ENCODE data around the gene KLHL24.

The KLHL24 gene

DNA sequence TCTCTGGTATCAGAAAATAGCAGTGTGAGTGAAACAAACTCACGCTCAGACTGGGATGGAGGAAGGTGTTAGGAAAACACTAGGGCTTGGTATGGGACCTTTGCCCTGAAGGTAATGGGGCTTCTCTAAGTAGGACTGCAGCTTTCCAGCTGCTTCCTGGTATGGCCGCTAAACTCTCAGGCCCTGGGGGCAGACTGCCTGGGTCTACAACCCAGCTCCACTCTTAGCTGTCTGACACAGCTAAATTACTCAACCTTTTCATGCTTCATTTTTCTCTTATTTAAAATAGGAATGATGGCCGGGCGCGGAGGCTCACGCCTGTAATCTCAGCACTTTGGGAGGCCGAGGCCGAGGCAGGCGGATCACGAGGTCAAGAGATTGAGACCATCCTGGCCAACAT lies 57.0 kb downstream of the KLHL24 start:
- H3K4me3 ChIP-seq (ENCODE audit: low read depth, low read length): no peak overlapping the region
- ChIA-PET CTCF (interaction anchor here (1.3 kb wide), 1 partner anchor 12 kb away, joined by 3 read pairs; no protein-coding TSS in a partner anchor), POLR2A (no interaction called here)
- DNase-seq (ENCODE audit: low read depth, low spot score): no peak
- TF ChIP-seq, protein P1, sequence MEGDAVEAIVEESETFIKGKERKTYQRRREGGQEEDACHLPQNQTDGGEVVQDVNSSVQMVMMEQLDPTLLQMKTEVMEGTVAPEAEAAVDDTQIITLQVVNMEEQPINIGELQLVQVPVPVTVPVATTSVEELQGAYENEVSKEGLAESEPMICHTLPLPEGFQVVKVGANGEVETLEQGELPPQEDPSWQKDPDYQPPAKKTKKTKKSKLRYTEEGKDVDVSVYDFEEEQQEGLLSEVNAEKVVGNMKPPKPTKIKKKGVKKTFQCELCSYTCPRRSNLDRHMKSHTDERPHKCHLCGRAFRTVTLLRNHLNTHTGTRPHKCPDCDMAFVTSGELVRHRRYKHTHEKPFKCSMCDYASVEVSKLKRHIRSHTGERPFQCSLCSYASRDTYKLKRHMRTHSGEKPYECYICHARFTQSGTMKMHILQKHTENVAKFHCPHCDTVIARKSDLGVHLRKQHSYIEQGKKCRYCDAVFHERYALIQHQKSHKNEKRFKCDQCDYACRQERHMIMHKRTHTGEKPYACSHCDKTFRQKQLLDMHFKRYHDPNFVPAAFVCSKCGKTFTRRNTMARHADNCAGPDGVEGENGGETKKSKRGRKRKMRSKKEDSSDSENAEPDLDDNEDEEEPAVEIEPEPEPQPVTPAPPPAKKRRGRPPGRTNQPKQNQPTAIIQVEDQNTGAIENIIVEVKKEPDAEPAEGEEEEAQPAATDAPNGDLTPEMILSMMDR (IDR thresholded peaks at IDR 0.05; ENCODE audit: insufficient read depth, low read length, missing control alignments): no peak

DNA sequence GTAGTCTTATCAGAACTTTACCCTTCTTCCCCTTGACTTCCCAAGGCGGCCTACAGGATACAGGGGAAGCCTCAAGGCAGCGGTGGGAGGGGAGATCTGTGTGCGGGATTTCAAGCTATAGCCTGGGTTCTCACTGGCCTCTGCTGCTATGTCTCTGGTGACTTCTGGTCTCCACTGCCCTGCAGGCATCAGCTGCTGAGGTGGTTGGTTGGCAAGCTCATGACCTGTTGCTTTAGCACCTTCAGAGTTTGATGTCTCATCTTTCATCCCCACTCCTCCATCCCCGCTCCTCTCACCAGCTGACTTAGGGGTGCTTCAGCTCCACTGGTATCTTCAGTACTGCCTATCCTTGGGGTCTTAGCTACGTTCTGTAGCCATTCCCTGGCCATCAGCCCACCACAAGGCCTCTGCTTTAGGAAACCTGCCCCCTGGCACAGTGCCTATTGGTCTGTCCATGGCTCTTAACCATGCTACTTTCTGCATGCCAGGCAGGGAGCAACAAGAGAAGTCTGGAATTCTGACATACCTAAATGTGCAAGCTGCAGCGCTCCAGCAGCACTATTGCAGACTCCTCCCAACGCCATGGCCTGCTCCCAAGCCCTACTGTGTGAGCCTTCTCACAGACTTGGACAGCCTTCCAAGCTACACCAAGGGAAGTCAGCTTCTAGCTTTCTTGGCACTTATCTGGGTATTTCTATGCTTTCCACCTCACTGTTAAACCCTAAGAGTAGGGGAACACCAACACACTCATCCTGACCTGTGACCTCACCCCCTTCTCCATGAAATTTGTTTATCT lies 60.3 kb downstream of the KLHL24 start:
- no peak for DNase-seq (ENCODE audit: low read depth, low spot score)
- ChIA-PET POLR2A (interaction anchor here (0.7 kb wide), 1 partner anchor 76 kb away, joined by 3 read pairs; no protein-coding TSS in a partner anchor), CTCF (no interaction called here)
- TF ChIP-seq, protein P1 (IDR thresholded peaks at IDR 0.05; ENCODE audit: insufficient read depth, low read length, missing control alignments): no peak
- no peak overlapping the region for H3K4me3 ChIP-seq (ENCODE audit: low read depth, low read length)

DNA sequence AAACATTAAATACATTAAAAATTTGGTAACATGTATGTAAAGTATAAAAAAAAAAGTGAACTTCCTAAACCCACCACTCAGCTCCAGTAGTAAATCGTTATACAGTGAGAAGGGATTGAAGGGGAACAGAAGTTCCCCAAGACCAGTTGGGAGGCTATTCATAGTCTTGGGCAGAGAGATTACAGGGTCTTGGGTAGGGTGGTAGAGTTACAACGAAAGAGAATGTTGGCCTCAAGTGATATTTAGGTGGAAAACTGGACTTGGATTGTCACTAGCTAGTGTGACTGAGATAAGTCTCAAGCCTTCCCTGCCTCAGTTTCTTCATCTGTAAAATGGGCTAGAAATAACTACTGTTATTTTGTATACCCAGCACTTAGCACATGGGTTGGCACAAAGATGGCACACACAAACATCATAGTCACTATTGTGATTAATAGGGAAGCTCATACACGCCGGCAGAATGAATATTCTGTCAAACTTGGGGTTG lies 61.7 kb downstream of the KLHL24 start:
- ChIA-PET CTCF (interaction anchor here (0.6 to 1.3 kb wide), 3 partner anchors 43 to 229 kb away, joined by 3 read pairs; no protein-coding TSS in a partner anchor), POLR2A (interaction anchor here (0.6 to 0.7 kb wide), 4 partner anchors 9 to 57 kb away, joined by 3 to 4 read pairs (median 3); no protein-coding TSS in a partner anchor)
- TF ChIP-seq, protein P1 (IDR thresholded peaks at IDR 0.05; ENCODE audit: insufficient read depth, low read length, missing control alignments): no peak
- no peak for DNase-seq (ENCODE audit: low read depth, low spot score)
- H3K4me3 ChIP-seq (ENCODE audit: low read depth, low read length): peak overlapping the region; percentile 89

DNA sequence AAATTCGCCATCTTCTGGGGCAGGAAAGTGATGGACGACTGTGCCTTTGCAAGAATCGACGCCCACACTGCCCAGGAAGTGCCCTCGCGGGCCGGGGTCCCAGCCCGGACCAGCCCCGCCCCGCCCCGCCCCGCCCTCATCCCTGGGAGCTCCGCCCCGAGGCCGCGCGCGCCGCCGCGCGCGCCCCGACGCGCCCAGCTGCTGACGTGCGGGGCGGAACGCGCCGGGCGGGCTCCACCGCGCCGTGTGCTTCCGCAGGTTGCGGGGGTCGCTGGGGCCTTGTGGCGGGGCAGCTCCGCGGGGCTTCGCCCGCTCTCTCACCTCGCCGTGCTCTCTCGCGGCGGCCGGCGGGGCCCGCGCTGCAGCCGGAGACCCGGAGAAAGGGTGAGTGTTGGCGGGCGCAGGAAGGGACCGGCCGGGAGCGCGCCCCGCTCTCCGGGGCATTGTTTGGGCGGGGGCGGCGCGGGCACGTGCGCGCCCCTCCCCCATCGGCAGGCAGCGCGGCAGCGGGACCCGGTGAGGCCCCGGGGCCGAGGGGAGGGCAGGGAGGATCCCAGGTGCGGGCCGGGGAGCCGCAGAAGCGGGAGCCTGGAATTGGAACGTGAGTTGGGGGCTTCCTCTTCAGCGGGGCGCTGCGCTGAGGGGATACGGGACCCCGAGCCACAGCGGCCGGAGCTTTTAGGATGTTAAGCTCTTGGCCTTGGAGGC lies 62.3 kb downstream of the KLHL24 start, which contains the start of gene YEATS2:
Gene YEATS2, plus strand, starts transcription at position 188 of the 708 bp plus-strand sequence. CDS start 17,366 bp downstream, outside the sequence.
- CTCF ChIA-PET: interaction anchor here (0.6 to 1.3 kb wide), 4 partner anchors 43 to 230 kb away, joined by 3 read pairs; no protein-coding TSS in a partner anchor
- no peak for DNase-seq (ENCODE audit: low read depth, low spot score)
- TF ChIP-seq, protein P1 (IDR thresholded peaks at IDR 0.05; ENCODE audit: insufficient read depth, low read length, missing control alignments): no peak
- H3K4me3 ChIP-seq (ENCODE audit: low read depth, low read length): peak within 1 kb of the TSS; percentile 89
- POLR2A ChIA-PET: interaction anchor here (0.6 to 1.8 kb wide), 5 partner anchors 8 to 61 kb away, joined by 3 to 6 read pairs (median 3); no protein-coding TSS in a partner anchor

DNA sequence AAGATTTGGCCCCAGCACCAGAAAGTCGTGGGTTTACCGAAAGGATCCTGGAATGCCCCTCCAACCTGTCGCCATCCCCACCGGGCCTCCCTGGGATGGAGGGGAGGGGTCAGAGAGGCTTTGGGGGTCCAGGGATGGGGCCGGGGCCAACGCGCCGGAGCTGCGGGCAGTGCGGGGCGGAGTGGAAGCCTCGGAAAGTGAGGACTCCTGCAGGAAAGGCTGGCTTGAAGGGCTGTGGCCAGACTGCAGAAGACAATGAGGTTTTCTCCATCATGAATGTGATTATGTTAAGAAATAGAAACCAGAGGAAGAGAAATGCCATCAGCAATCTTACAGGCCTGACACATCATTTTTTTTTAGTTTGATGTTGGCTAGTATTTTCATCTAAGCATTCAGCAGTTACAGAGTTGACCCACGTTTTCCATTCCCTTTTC lies 62.9 kb downstream of the KLHL24 start:
- no peak for DNase-seq (ENCODE audit: low read depth, low spot score)
- TF ChIP-seq, protein P1 (IDR thresholded peaks at IDR 0.05; ENCODE audit: insufficient read depth, low read length, missing control alignments): no peak
- POLR2A ChIA-PET: interaction anchor here (1.8 kb wide), 1 partner anchor 62 kb away, joined by 6 read pairs; no protein-coding TSS in a partner anchor
- peak overlapping the region; percentile 89 for H3K4me3 ChIP-seq (ENCODE audit: low read depth, low read length)
- CTCF ChIA-PET: interaction anchor here (0.9 to 1.3 kb wide), 3 partner anchors 44 to 230 kb away, joined by 3 read pairs; no protein-coding TSS in a partner anchor
